ENCODE data around the gene GDPD4. TPM values are rescaled to one million over a fixed set of nuclear protein-coding genes. Genes with fewer than 3 reads are reported as not detected.

The GDPD4 gene
- total RNA-seq, 1 experiment from 2014 or later = not detected

DNA sequence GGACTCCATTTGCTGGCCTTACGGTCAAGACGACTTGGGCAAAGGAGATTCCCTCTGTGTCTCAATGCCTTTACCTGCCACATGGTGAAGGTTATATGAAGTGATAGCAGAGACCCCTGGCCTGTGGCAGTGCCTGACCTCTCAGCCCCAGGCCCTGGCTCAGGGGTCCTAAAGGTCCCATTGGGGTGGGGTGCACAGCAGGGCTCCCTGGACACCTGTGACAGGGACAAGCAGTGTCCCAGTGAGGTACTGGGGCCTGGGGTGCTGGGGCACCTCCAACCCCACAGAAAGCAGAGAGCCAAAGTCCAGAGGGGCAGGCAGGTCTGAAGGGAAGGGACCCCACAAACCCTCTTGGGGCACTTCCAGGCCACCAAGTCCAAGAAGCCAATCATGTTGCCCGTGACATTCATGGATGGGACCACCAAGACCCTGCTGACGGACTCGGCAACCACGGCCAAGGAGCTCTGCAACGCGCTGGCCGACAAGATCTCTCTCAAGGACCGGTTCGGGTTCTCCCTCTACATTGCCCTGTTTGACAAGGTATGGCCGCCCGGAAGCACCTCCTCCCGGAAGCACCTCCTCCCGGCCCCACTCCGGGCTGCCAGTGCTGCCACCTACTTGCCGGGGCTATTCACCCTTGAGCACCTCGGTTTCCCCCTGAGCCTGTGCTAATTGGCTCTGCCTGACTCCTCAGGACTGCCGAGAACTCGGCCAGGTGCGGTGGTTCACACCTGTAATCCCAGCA lies 111.0 kb downstream of the GDPD4 start:
- intact Hi-C loops (cut with micrococcal nuclease) = loop anchor here (5.0 to 10.0 kb wide), 3 partner anchors 114 to 282 kb away; partner anchors contain the start of genes GDPD4 and PAK1
- no peak overlapping the region for H3K4me2 ChIP-seq (ENCODE audit: low read length)
- H3K27ac ChIP-seq (ENCODE audit: low read length) = no peak overlapping the region
- H3K27me3 ChIP-seq (ENCODE audit: low read length) = peaks cover under 1% of the 10 kb centered on the region; the same call in 1 of the 2 replicates
- H4K20me1 ChIP-seq (ENCODE audit: low read length) = no peaks in the 10 kb centered on the region
- BruUV-seq (replicated peaks) = no TSS peak
- H2AFZ ChIP-seq (ENCODE audit: low read length) = no peak overlapping the region
- POLR2A ChIA-PET (ENCODE audit: unreplicated experiment) = no interaction called here
- H3K4me1 ChIP-seq (ENCODE audit: insufficient read depth, low read length) = peaks cover 8% of the 10 kb centered on the region; the same call in 1 of the 2 replicates
- no peaks in the 10 kb centered on the region for H3K9me3 ChIP-seq (ENCODE audit: low read length)
- no peaks in the 10 kb centered on the region for H3K9me2 ChIP-seq (replicated peaks; ENCODE audit: low read length)
- H3F3A ChIP-seq (ENCODE audit: low read length, unreplicated experiment) = no peaks in the 10 kb centered on the region
- TF ChIP-seq, protein P1, sequence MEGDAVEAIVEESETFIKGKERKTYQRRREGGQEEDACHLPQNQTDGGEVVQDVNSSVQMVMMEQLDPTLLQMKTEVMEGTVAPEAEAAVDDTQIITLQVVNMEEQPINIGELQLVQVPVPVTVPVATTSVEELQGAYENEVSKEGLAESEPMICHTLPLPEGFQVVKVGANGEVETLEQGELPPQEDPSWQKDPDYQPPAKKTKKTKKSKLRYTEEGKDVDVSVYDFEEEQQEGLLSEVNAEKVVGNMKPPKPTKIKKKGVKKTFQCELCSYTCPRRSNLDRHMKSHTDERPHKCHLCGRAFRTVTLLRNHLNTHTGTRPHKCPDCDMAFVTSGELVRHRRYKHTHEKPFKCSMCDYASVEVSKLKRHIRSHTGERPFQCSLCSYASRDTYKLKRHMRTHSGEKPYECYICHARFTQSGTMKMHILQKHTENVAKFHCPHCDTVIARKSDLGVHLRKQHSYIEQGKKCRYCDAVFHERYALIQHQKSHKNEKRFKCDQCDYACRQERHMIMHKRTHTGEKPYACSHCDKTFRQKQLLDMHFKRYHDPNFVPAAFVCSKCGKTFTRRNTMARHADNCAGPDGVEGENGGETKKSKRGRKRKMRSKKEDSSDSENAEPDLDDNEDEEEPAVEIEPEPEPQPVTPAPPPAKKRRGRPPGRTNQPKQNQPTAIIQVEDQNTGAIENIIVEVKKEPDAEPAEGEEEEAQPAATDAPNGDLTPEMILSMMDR (conservative IDR thresholded peaks at IDR 0.05; ENCODE audit: low read depth, low read length) = no peak
- TF ChIP-seq EZH2 (IDR thresholded peaks at IDR 0.05; ENCODE audit: low read length, unreplicated experiment) (no peak), EZH2phosphoT487 (IDR thresholded peaks at IDR 0.05; ENCODE audit: borderline replicate concordance, low read length) (no peak)
- H3K4me3 ChIP-seq (ENCODE audit: low read length) = no peak overlapping the region
- CTCF ChIA-PET = no interaction called here
- ATAC-seq (no peak), DNase-seq (no peak)
- no peak overlapping the region for H3K9ac ChIP-seq (ENCODE audit: low read length)
- H3K79me2 ChIP-seq (ENCODE audit: low read length) = no peaks in the 10 kb centered on the region
- no peaks in the 10 kb centered on the region for H3K36me3 ChIP-seq (ENCODE audit: low read depth, low read length)

DNA sequence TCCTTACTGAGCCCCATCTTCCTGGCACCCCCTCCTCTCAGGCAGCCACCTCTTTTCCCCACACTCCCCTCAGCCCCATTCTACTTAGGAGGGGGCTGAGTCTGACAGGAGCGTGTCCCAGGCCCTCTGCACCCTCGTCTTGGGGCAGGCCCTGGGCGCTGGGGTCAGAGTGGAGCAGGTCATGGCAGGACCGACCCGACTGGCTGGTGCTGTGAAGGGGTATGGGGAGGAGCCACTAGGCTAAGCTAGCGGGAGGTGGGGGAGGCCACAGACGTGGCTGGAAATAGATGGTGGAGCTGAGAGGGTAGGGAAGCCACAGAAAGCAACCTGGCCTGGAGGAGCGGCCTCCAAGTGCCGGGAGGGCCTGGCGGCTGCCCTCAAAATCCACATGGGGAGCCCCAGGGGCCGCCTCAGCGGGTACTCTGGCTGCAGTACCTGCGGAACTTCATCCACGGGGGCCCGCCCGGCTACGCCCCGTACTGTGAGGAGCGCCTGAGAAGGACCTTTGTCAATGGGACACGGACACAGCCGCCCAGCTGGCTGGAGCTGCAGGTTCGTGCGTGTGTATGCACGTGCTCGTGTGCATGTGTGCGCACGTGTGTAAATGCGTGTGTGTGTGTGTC lies 111.8 kb downstream of the GDPD4 start:
- Histone ChIP-seq H3K27me3 (ENCODE audit: low read length) (peaks cover 3% of the 10 kb centered on the region; the same call in 1 of the 2 replicates), H3K36me3 (ENCODE audit: low read depth, low read length) (no peaks in the 10 kb centered on the region), H3K4me1 (ENCODE audit: insufficient read depth, low read length) (peaks cover 8% of the 10 kb centered on the region; the same call in 1 of the 2 replicates), H2AFZ (ENCODE audit: low read length) (no peak overlapping the region), H3K9me3 (ENCODE audit: low read length) (no peaks in the 10 kb centered on the region), H3K9ac (ENCODE audit: low read length) (no peak overlapping the region), H3K9me2 (replicated peaks; ENCODE audit: low read length) (no peaks in the 10 kb centered on the region), H3F3A (ENCODE audit: low read length, unreplicated experiment) (no peaks in the 10 kb centered on the region), H3K4me2 (ENCODE audit: low read length) (no peak overlapping the region), H4K20me1 (ENCODE audit: low read length) (no peaks in the 10 kb centered on the region), H3K4me3 (ENCODE audit: low read length) (no peak overlapping the region), H3K27ac (ENCODE audit: low read length) (no peak overlapping the region), H3K79me2 (ENCODE audit: low read length) (no peaks in the 10 kb centered on the region)
- ChIA-PET CTCF (interaction anchor here (0.6 kb wide), 1 partner anchor 309 kb away, joined by 6 read pairs; no protein-coding TSS in a partner anchor), POLR2A (ENCODE audit: unreplicated experiment) (no interaction called here)
- no peak for ATAC-seq
- no peak for DNase-seq
- no peak for TF ChIP-seq EZH2phosphoT487 (IDR thresholded peaks at IDR 0.05; ENCODE audit: borderline replicate concordance, low read length)
- TF ChIP-seq, protein P1 (conservative IDR thresholded peaks at IDR 0.05; ENCODE audit: low read depth, low read length) = no peak
- TF ChIP-seq EZH2 (IDR thresholded peaks at IDR 0.05; ENCODE audit: low read length, unreplicated experiment) = no peak
- intact Hi-C loops (cut with micrococcal nuclease) = loop anchor here (5.0 to 10.0 kb wide), 3 partner anchors 115 to 283 kb away; partner anchors contain the start of genes GDPD4 and PAK1
- no TSS peak for BruUV-seq (replicated peaks)

Data from PC-3 (cell line).